Measurements from ENCODE around the gene WWC1.
"Not testable (repeated sequence)": the region's sequence is repeated elsewhere in the genome, so short reads cannot be mapped to it uniquely, and the experiment has no call there.

The WWC1 gene

DNA sequence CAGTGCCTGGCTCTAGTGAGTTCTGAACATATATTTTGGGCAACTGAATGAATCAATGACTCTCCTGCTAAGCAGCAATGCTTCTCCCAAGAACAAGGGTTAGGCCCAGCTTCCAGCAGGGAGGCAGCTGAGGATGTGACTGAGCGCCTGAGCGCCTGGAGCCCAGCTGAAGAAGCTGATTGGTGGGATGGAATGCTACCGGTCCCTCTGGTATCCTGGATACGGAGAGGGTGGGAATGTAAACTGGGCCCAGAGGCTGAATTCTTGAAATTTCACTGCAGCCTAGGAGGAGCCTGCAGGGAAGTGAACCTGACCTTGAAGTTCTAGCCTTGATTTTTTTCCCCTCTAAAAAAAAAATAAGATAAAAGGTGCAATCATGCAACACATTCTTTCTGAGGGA is 43.2 kb downstream of the WWC1 start:
- no peak for DNase-seq (ENCODE audit: low read depth in 3 of 3)

DNA sequence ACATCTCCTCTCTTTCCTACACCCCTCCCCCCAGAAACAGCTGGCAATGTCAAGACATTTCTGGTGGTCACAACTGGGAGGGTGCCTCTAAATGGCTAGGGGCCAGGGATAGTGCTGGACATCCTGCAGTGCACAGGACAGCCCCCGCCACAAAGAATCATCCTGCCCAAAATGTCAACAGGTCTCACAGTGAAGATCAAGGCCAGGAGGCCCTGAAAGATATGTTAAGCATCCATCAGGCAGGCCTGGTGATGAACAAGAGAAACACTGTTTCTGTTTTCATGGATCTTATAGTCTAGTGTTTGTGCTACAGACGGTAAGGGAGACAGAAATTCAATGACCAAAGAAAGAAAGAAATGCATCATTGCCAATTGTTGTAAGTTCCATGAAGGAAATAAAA is 45.9 kb downstream of the WWC1 start:
- no peak for DNase-seq (ENCODE audit: low read depth in 3 of 3)

GRCh38 chr5:168339109-168339771 is 47.8 kb downstream of the WWC1 start:
- DNase-seq (ENCODE audit: low read depth in 3 of 3), result no peak

GRCh38 chr5:168339772-168340140 is 48.3 kb downstream of the WWC1 start:
- DNase-seq (ENCODE audit: low read depth in 3 of 3), result not testable (repeated sequence)

- no peak for DNase-seq (ENCODE audit: low read depth in 3 of 3)
Measured at GRCh38 chr5:168340487-168340886, 49.0 kb downstream of the WWC1 start.

DNA sequence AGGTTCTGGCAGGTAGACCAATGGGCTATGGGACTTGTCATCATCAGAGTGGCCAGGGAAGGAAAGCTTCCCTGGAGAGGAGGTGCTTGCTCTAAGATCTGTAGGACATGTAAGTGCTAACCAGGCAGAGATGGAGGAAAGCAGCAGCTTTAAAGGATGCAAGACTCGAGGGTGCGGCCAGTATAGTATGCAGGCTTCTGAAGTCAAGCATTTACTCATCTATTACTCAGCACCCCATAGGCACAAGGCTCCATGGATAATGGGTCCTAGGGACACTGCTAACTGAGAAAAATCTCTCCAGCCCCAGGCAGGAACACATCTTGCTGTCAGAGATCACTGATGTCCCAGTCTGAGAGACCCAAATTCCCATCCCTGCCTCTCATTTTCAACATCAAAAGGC is 49.7 kb downstream of the WWC1 start:
- no peak for DNase-seq (ENCODE audit: low read depth in 3 of 3)

DNA sequence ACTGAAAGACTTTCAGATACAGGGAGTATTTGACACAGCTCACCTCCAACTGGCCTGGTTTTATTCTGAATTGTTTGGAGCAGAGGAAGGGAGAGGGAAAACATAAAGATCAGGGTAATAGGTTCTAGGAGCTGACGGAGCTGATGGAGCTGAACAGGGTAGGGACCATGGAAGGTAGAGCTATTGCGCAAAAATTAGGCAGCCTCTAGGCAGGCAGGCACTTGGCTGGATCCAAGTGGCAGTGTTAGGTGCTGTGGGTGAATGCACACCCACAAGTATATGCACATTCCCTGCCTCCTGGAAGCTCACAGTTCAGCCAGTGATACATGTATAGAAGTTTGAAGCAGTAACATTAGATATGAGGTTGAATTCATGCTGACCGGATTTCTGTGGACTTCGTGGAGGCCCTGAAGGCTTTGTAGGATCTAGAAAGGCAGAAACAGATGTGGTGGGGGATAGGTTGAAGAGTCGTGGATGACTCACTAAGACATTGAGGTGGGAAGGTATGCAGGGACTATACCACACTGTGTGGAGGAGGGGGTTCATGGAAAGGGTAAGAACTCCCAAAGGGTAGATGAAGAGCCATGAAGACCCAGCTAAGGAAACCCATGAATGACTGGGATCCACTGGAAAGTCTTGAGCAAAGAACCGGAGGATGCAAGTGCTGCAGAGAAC is 50.8 kb downstream of the WWC1 start:
- DNase-seq (ENCODE audit: low read depth in 3 of 3), result no peak

DNA sequence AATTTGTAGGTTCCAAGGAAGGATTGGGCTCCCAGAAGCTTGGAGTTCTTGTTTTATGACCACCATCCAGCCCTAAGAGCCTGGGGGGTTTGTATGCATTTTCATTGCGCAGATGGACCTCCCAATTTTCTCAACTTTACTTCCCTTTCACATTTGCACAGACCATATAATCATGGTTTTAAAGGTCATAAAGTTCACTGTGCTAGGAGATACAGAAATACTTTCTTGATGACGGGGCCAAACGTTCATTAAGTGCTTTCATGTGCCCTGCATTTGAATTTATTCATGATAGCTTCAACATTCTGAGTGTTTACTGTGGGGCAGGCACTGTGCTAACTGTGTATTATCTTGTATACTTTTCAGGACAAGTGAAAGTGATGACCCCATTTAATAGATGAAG is 51.5 kb downstream of the WWC1 start:
- no peak for DNase-seq (ENCODE audit: low read depth in 3 of 3)

DNA sequence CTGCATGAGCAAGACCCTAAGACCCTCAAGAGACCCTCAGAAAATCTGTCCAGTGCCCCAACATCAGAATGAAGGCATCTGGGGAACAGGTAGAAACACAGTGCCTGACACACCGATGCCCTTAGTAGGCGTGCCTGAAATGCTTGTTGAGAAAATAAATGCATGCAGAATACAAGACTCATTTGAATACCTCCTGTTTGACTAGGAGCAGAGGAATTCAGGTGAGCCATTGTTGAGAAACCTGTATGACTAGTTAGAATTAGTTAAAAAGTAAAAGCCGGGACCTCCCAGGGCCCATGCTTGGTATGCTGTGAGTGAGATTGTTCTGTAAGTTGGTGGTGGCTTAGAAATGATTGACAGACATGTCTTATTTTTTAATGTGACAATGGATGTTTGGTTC is 55.0 kb downstream of the WWC1 start:
- no peak for DNase-seq (ENCODE audit: low read depth in 3 of 3)

DNA sequence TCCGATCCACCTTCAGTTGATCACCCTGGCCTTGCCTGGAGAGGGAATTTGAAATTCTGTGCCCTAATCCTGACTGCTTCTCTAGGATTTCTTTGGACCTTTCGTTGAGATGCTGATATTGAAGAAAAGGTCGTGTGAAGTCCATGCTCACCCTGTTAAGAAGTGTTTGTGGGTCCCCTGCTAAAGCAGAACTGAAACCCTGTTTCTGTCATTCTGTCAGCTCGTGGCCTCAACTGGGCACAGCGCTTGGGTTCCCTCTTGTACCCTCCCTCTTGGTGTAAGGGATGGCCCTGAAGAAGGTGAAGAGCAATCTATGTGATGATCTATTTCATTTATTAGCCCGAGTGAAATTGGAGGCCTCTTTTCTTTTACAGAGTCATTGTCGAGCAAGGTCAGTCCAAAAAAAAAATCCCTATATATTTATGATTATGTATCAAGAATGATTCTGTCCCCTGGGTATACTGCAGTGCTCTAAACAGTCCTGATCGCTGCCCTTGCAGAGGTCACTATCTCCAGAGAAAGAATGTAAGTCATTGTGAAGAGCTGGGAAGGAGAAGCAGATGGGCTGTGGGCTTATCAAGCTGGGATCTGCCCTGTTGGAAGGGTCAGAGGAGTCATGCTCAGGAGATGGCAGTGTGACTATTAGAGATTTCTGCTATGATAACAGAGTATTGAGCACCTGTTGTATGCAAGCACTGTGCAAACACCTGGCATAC is 56.1 kb downstream of the WWC1 start:
- DNase-seq (ENCODE audit: low read depth in 3 of 3), result no peak

- DNase-seq (ENCODE audit: low read depth in 3 of 3), result no peak
Measured at GRCh38 chr5:168348084-168348414, 56.6 kb downstream of the WWC1 start.

GRCh38 chr5:168350315-168350714 is 58.9 kb downstream of the WWC1 start:
- DNase-seq (ENCODE audit: low read depth in 3 of 3), result no peak

DNA sequence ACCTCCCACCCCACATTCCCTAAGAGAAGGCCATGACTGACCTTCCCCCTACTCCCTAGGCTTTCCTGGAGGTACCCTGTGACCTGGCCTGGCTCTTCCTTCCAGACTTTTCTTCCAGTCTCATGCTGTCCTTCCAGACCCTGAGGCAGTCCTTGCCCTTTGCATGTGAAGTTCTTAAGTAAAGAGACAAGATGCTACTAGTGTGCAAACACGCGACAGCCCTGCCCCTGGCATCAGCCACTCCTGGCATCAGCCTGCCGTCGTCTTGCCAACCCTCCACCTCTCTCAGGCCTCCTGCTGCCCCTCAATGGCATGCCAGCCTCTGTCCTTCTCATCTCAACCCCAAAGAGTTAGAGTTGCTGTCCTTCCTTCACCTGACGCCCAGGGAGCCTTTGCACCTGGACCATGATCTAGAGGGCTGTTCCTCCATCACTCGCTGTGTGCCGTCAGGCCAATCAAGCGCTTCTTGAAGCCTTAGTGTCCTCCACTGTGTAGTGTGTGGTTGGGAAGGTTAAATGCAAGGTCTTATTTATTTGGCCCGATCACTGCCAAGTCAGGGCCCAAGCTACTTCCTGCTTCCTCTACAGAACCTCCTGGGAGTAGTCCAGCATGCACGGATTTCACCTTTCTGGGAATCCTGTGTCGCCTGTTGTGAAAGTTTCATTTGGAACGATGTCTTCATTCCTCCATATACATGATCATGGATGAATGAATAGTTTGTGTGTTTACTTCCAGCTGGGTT is 61.9 kb downstream of the WWC1 start:
- no peak for DNase-seq (ENCODE audit: low read depth in 3 of 3)

DNA sequence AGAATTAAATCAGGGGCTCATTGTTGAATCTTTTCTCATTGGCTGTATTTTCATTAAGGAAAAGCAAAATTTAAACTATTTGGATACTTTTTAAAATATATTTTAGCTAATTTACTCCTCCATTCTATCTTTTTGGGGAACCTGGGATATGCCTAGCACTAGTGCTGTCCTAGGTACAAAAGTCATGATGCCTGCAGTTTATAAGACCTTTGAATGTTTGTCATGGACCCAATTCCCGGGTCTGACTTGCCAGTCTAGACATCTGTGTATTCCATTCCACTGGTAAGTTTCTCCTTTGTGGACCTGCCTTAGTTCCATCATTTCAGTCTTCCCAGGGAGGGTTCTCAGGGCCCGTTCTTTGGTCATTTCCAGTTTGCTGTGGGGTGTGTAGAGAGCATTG is 63.0 kb downstream of the WWC1 start:
- no peak for DNase-seq (ENCODE audit: low read depth in 3 of 3)

DNA sequence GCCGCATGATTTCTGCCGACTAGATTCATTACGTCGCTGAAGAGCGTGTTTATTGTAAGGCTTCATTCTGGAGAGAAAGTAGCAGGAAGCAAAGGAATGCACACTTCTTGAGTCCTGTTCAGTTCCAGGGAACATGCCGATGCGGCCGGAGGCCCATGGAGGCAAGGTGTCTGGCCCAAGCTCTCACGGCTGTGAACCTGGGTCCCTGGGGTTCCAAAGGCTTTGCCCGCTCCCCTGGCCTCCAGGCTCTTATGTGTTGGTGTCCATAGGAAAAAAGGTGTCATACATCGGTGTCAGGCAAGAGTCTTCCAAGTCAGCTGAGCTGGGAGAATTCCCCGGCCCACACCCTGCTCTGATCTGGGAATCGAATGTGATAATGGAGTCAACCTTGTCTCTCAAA is 64.7 kb downstream of the WWC1 start:
- DNase-seq (ENCODE audit: low read depth in 3 of 3), result no peak

GRCh38 chr5:168356592-168356991 is 65.1 kb downstream of the WWC1 start:
- DNase-seq (ENCODE audit: low read depth in 3 of 3), result no peak

DNA sequence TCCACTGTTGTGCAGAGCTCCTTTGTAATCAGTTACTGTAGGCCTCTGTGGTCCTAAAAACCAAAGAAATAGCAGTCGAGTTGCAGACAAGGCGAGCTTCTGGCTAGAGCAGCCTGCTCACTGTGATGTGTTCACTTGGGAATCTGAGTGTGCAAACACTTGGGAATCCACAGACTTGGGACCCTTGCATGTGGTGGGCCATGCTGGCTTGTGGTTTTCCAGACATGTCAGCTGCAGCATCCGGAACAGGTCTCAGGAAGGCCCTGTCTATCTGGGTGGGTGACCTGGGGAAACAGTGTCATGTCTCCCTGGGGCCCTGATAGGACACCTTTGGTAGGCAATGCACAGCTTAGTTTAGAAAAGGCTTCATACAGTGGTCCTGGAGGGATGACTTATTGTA is 66.4 kb downstream of the WWC1 start:
- no peak for DNase-seq (ENCODE audit: low read depth in 3 of 3)

DNA sequence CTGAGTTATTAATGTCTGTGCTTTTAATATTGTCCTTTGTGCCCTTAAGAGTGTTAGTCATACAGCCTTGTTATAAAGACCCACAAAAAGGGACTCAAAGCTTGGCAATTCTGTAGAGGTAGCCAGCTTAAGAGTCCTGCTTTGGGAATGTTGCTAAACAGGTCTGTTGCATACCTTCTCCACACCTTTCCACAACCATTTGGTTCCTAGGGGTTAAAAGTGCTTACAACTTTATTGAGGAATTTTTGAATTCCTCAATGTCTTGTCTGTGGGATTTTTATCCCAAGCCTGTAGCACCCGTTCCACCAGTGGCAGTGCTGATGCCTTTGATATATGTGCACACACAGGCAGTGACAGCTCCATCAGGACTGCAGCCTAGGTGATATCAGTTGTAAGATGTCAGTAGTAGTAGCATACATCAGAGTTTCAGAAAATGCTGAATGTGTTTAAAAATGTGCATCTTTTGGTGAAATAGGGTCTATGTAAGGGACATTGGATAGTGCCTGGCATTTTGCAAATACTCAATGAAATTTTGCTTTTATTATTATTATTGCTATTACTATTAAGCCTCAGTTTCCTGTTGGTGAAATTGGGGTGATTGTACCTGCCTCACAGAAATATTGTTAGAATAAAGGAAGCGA is 68.5 kb downstream of the WWC1 start:
- no peak for DNase-seq (ENCODE audit: low read depth in 3 of 3)

DNA sequence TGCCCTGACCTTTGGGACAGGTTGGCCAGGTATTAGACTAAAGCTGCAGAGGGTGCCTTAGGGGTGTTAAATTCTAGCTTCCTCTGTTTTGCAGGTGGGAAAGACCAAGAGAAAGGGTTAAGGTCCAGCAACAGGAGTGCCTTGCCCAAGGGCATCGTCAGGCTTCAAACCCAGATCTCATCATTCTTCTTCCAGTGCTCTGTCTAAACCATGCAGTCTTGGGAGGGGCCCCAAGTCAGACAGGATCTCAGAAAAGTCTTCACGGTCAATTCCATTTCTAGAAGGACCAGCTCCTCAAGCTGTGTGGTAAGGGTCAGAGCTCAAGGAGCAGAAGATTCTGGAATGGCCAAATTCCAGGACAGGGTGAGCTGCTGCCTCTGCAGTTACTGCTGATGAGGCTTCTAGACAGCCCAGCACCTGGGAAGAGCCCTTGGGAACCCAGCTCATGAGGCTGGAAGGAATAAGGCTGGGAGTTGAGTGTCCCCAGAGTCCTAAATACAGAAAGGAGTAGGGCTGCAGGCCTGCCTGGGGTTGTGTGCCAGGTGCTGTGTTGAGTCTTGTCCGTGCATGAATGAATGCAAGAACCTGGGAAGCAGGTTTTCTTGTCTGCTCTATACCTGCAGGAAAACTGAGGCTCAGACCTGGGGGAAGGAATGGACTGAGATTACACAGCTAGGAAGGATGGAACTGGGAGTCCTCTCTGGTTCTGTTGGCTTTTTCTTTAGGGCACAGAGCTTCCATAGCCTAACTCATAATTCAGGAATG is 69.3 kb downstream of the WWC1 start:
- no peak for DNase-seq (ENCODE audit: low read depth in 3 of 3)

- no peak for DNase-seq (ENCODE audit: low read depth in 3 of 3)
Measured at GRCh38 chr5:168362097-168362885, 70.8 kb downstream of the WWC1 start.
